ENCODE results near the gene IGSF21. TPM values are rescaled to one million over a fixed set of nuclear protein-coding genes. Genes with fewer than 3 reads are reported as not detected.

IGSF21 gene
- total RNA-seq, 2 donors from 2014 or later = 4.6 to 8.5 TPM

DNA sequence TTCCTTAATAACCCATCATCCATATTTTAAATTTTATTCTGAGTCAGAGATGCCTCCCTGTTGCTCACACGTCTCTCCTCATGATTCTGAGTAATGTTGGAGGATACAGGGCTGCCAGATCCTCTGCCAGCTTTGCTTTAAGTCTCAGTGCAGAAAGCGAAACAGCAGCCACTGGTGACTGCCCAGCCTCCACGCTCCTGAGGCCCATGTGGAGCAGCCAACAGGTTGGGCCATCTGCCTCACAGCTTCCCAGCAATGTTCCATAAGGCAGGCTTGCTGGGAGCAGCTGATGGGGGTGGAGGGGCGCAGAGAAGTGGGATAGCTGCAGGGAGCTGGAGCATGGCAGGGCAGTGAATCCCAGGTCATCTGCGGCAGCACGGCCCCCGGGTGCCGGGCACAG lies 104.2 kb downstream of the IGSF21 start:
- Histone ChIP-seq H3K27ac (no peak overlapping the region), H3K4me3 (no peak overlapping the region), H3K9me3 (no peaks in the 10 kb centered on the region), H3K27me3 (replicated peaks; ENCODE audit: insufficient read depth) (no peaks in the 10 kb centered on the region), H3K36me3 (no peaks in the 10 kb centered on the region), H3K4me1 (replicated peaks) (no peaks in the 10 kb centered on the region)
- intact Hi-C loops (cut with DNase I) = no loop called here
- TF ChIP-seq POLR2A (IDR thresholded peaks at IDR 0.05) = no peak
- no peak for TF ChIP-seq POLR2AphosphoS5 (IDR thresholded peaks at IDR 0.05)
- TF ChIP-seq, protein P1, sequence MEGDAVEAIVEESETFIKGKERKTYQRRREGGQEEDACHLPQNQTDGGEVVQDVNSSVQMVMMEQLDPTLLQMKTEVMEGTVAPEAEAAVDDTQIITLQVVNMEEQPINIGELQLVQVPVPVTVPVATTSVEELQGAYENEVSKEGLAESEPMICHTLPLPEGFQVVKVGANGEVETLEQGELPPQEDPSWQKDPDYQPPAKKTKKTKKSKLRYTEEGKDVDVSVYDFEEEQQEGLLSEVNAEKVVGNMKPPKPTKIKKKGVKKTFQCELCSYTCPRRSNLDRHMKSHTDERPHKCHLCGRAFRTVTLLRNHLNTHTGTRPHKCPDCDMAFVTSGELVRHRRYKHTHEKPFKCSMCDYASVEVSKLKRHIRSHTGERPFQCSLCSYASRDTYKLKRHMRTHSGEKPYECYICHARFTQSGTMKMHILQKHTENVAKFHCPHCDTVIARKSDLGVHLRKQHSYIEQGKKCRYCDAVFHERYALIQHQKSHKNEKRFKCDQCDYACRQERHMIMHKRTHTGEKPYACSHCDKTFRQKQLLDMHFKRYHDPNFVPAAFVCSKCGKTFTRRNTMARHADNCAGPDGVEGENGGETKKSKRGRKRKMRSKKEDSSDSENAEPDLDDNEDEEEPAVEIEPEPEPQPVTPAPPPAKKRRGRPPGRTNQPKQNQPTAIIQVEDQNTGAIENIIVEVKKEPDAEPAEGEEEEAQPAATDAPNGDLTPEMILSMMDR (IDR thresholded peaks at IDR 0.05) = no peak
- WGBS = 87% methylated on average over 8 of the region's 8 CpGs
- no peak for DNase-seq (ENCODE audit: low spot score)

DNA sequence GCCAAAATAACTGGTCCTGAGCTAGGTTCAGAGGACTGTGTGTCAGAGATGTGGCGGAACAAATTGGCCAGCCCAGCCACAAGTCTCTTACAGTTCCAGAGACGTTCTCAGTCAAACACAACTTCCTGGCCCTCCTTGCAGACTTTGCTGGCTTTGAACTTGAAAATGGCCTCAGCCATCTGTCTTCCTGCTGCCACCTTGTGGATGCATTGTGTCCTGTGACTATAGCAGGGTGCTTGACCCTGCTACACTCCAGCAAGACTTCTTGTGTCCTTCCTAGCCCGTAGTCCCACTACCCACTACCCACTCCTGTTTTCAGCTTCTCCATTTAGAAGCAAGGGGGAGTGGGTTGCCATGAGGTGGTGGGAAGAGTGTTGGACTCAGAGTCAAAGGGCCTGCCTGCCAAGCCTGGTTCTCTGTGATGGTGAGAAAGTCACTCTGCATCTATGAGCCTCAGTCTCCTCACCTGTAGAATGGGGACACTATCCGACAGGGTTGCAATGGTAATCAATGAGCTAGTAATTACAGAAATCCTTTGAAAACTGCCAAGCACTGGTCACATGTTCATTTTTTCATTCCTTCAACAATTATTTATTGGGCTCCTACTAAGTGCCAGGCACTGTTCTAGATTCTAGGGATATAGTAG lies 109.9 kb downstream of the IGSF21 start:
- 59% methylated on average over 4 of the region's 4 CpGs for WGBS
- intact Hi-C loops (cut with DNase I) = no loop called here

DNA sequence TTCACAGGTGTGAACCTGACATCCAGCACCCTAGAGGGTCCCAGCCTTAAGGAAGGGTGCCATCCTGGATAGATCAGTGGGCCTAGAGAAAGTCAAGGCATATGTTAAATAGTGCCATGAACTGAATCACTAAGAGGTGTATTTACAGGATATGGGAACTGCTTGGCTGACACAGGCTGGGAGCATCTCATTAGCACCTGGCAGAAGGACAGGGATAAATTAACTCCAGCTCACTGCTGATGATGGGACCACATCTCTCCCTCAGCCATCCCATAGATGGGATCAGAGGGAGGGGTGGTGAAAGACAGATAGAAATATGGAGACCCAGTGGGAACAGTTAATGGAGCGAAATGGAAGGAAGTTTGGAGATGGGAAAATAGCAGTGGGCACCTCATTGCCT lies 122.0 kb downstream of the IGSF21 start:
- Histone ChIP-seq H3K36me3 (no peaks in the 10 kb centered on the region), H3K9me3 (no peaks in the 10 kb centered on the region), H3K27ac (no peak overlapping the region), H3K4me3 (no peak overlapping the region), H3K4me1 (replicated peaks) (no peaks in the 10 kb centered on the region), H3K27me3 (replicated peaks; ENCODE audit: insufficient read depth) (no peaks in the 10 kb centered on the region)
- DNase-seq (ENCODE audit: low spot score) = no peak
- 100% methylated on average over 1 of the region's 1 CpG for WGBS
- intact Hi-C loops (cut with DNase I) = no loop called here
- TF ChIP-seq POLR2A (IDR thresholded peaks at IDR 0.05) (no peak), POLR2AphosphoS5 (IDR thresholded peaks at IDR 0.05) (no peak)
- TF ChIP-seq, protein P1 (IDR thresholded peaks at IDR 0.05) = no peak

More for the DNA sequence above, 109.9 kb downstream of the IGSF21 start:
- no peaks in the 10 kb centered on the region for H3K27me3 ChIP-seq (replicated peaks; ENCODE audit: insufficient read depth)
- TF ChIP-seq POLR2AphosphoS5 (IDR thresholded peaks at IDR 0.05) = no peak
- no peak for TF ChIP-seq POLR2A (IDR thresholded peaks at IDR 0.05)
- TF ChIP-seq, protein P1 (IDR thresholded peaks at IDR 0.05) = no peak
- no peaks in the 10 kb centered on the region for H3K4me1 ChIP-seq (replicated peaks)
- no peak overlapping the region for H3K4me3 ChIP-seq
- H3K36me3 ChIP-seq = no peaks in the 10 kb centered on the region
- H3K27ac ChIP-seq = no peak overlapping the region
- H3K9me3 ChIP-seq = no peaks in the 10 kb centered on the region
- no peak for DNase-seq (ENCODE audit: low spot score)

DNA sequence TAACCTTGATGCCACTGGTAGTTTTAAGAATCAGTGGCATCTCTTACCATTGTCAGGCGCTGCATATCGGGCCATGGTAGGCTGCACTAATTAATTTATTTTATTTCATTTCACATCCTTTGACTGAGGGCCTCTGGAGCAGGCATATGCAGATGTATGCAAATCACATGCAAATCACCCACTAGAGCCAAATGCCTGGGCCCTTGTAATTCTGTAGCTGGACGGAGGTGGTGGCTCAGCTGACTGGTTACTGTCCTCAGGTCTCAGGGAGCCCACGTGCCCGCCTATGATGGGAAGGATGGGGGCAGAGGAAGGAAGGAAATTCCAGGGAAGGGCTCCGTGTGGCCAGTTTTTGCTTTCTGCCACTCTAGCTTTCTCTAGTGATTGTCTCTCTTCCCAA lies 122.7 kb downstream of the IGSF21 start:
- no peaks in the 10 kb centered on the region for H3K9me3 ChIP-seq
- 52% methylated on average over 6 of the region's 6 CpGs for WGBS
- no peaks in the 10 kb centered on the region for H3K4me1 ChIP-seq (replicated peaks)
- H3K27ac ChIP-seq = no peak overlapping the region
- H3K4me3 ChIP-seq = no peak overlapping the region
- intact Hi-C loops (cut with DNase I) = no loop called here
- no peaks in the 10 kb centered on the region for H3K36me3 ChIP-seq
- no peaks in the 10 kb centered on the region for H3K27me3 ChIP-seq (replicated peaks; ENCODE audit: insufficient read depth)
- no peak for DNase-seq (ENCODE audit: low spot score)
- TF ChIP-seq, protein P1 (IDR thresholded peaks at IDR 0.05) = no peak
- no peak for TF ChIP-seq POLR2A (IDR thresholded peaks at IDR 0.05)
- TF ChIP-seq POLR2AphosphoS5 (IDR thresholded peaks at IDR 0.05) = no peak

DNA sequence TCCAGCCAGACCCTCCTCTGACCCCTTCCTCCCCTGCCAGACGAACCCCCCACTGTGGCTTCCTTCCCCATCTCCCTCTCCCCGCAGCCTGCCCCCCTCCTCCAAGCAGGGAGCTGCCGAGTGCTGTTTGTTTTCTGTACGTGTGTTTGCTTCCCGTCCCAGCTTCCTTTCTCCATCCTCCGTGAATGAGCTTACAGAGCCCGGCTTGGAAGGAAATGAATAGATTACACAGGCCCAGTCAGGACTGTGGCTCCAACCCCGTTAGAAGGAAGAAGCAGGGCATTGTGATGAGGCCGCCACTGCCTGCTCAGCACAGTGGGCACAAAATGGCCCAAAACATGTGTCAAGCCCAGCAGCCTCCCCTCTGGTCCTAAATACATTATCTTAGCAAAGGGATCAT lies 123.2 kb downstream of the IGSF21 start:
- H3K9me3 ChIP-seq = no peaks in the 10 kb centered on the region
- 20% methylated on average over 9 of the region's 9 CpGs for WGBS
- H3K4me3 ChIP-seq = no peak overlapping the region
- H3K4me1 ChIP-seq (replicated peaks) = no peaks in the 10 kb centered on the region
- intact Hi-C loops (cut with DNase I) = no loop called here
- no peaks in the 10 kb centered on the region for H3K36me3 ChIP-seq
- H3K27me3 ChIP-seq (replicated peaks; ENCODE audit: insufficient read depth) = no peaks in the 10 kb centered on the region
- H3K27ac ChIP-seq = no peak overlapping the region
- DNase-seq (ENCODE audit: low spot score) = no peak
- TF ChIP-seq, protein P1 (IDR thresholded peaks at IDR 0.05) = no peak
- no peak for TF ChIP-seq POLR2A (IDR thresholded peaks at IDR 0.05)
- no peak for TF ChIP-seq POLR2AphosphoS5 (IDR thresholded peaks at IDR 0.05)

Measured in prostate gland (tissue), 2 donors.